Tibial nerve (tissue), 4 donors: ENCODE data around the gene ZNF853. TPM values are rescaled to one million over a fixed set of nuclear protein-coding genes. Genes with fewer than 3 reads are reported as not detected.
A peak's percentile ranks its signal among the peaks of the same experiment; 100 is the strongest.
"Not testable (repeated sequence)": the region's sequence is repeated elsewhere in the genome, so short reads cannot be mapped to it uniquely, and the experiment has no call there.

Source experiments
- DNase-seq, 2 donors: peaks; one replicate each; pipeline ENCODE4 v3.0.0-alpha.2; 2019; ENCODE audit warnings: low spot score in 2 of 2
- H3K27ac ChIP-seq, 4 donors: fragments of 200-600 bp; sonication (generic) in 3 of 4; one replicate each; pipeline ENCODE4 v1.5.1; 2017 to 2019; ENCODE audit warnings: mild to moderate bottlenecking in 1 of 4
- H3K27me3 ChIP-seq, 2 donors: fragments of 200-600 bp; sonication (generic) in 1 of 2; one replicate each; pipeline versions ENCODE4 v1.5.1 to v1.6.0; 2017 to 2019
- H3K36me3 ChIP-seq, 3 donors: fragments of 200-600 bp; sonication (generic); one replicate each; pipeline ENCODE4 v1.5.1; 2018 to 2019
- H3K4me1 ChIP-seq, 4 donors: fragments of 200-600 bp; sonication (generic) in 3 of 4; one replicate each; pipeline ENCODE4 v1.5.1; 2017 to 2019
- H3K4me3 ChIP-seq, 4 donors: fragments of 200-600 bp; sonication (generic) in 3 of 4; one replicate each; pipeline ENCODE4 v1.5.1; 2017 to 2019; ENCODE audit warnings: mild to moderate bottlenecking in 1 of 4, moderate library complexity in 1 of 4
- H3K9me3 ChIP-seq, 4 donors: fragments of 200-600 bp; sonication (generic) in 3 of 4; one replicate each; pipeline ENCODE4 v1.5.1; 2017 to 2019
- CTCF ChIP-seq, 5 experiments: fragments of 200-600 bp in 3 of 5; fragments of 450-650 bp in 2 of 5; sonication (generic) in 3 of 5; IDR thresholded peaks; one replicate each; pipeline ENCODE4 v1.5.1; 2016 to 2019; ENCODE audit warnings: antibody characterized with exemption in 5 of 5, mild to moderate bottlenecking in 3 of 5, moderate library complexity in 2 of 5
- EP300 ChIP-seq, 2 donors: sonication (generic); formaldehyde crosslinking; IDR thresholded peaks; one replicate each; pipeline ENCODE4 v1.6.1; 2017; ENCODE audit warnings: antibody characterized with exemption in 2 of 2, mild to moderate bottlenecking in 1 of 2
- POLR2A ChIP-seq, 2 donors: fragments of 450-650 bp; IDR thresholded peaks; one replicate each; pipeline ENCODE4 v1.6.1; 2017; ENCODE audit warnings: antibody characterized with exemption in 2 of 2, mild to moderate bottlenecking in 2 of 2, moderate library complexity in 2 of 2
- WGBS, 2 donors: methylation state at CpG; one replicate each; pipeline ENCODE4 v1.1.5; 2018; 5-methylcytosine and 5-hydroxymethylcytosine counted together
- total RNA-seq, 4 donors: library from RNA; depleted of rRNA; stranded (reverse); fragments of >200 nt; gene quantifications; one replicate each; pipeline ENCODE4 v1.1.0, GENCODE V29; 2016

The ZNF853 gene
- total RNA-seq, 4 donors from 2014 or later, result 8.2 to 18.2 (median 12.7) TPM

- WGBS, 2 donors, result 75 to 84% methylated on average over 9 of the region's 9 CpGs
- H3K27ac ChIP-seq, result no peak overlapping the region
- H3K27me3 ChIP-seq, result no peaks in the 10 kb centered on the region
- H3K4me3 ChIP-seq, result no peak overlapping the region
- TF ChIP-seq CTCF (IDR thresholded peaks at IDR 0.05), result no peak
- no peak for TF ChIP-seq POLR2A (IDR thresholded peaks at IDR 0.05)
- TF ChIP-seq EP300 (IDR thresholded peaks at IDR 0.05), result no peak
- peaks cover 0 to 13% (median 0%) of the 10 kb centered on the region in 3 donors for H3K36me3 ChIP-seq
- H3K9me3 ChIP-seq, result no peaks in the 10 kb centered on the region
- H3K4me1 ChIP-seq, result peaks cover 0 to 4% (median 0%) of the 10 kb centered on the region in 4 donors
- DNase-seq, result no peak
These were observed 40.0 kb upstream of the ZNF853 start for GRCh38 chr7:6575281-6576023.

- WGBS, 2 donors, result 79 to 80% methylated on average over 12 to 14 of the region's 14 CpGs
- Histone ChIP-seq H3K4me1 (peaks cover 0 to 4% (median 0%) of the 10 kb centered on the region in 4 donors), H3K36me3 (peaks cover 0 to 21% (median 0%) of the 10 kb centered on the region in 3 donors), H3K27me3 (no peaks in the 10 kb centered on the region), H3K9me3 (no peaks in the 10 kb centered on the region), H3K4me3 (peak overlapping the region; percentile 49 to 96 (median 78)), H3K27ac (peak overlapping the region in 1 of 4 donors; percentile 97)
- TF ChIP-seq CTCF (IDR thresholded peaks at IDR 0.05) (no peak), POLR2A (IDR thresholded peaks at IDR 0.05) (no peak), EP300 (IDR thresholded peaks at IDR 0.05) (no peak)
- DNase-seq, result no peak
These were observed 39.2 kb upstream of the ZNF853 start for GRCh38 chr7:6576024-6576866.

- H3K27ac ChIP-seq, result peak overlapping the region; percentile 88 to 97 (median 94)
These were observed 38.5 kb upstream of the ZNF853 start for GRCh38 chr7:6576867-6577368.

GRCh38 chr7:6577369-6578113 is 37.9 kb upstream of the ZNF853 start, which contains the start of gene ZDHHC4:
TSS of gene ZDHHC4 (plus strand) at chr7:6577454. CDS start at chr7:6580562, 3,108 bp downstream.
- WGBS, 2 donors, result 15 to 22% methylated on average over 33 to 48 of the region's 51 CpGs
- peak within 1 kb of the TSS; percentile 88 to 97 (median 94) for H3K27ac ChIP-seq
- no peaks in the 10 kb centered on the region for H3K27me3 ChIP-seq
- H3K4me1 ChIP-seq, result peaks cover 0 to 4% (median 0%) of the 10 kb centered on the region in 4 donors
- H3K36me3 ChIP-seq, result peaks cover 0 to 34% (median 7%) of the 10 kb centered on the region in 3 donors
- peak; percentile 61 to 63 for DNase-seq
- no peaks in the 10 kb centered on the region for H3K9me3 ChIP-seq
- H3K4me3 ChIP-seq, result peak within 1 kb of the TSS; percentile 49 to 96 (median 78)
- TF ChIP-seq CTCF (IDR thresholded peaks at IDR 0.05) (no peak), EP300 (IDR thresholded peaks at IDR 0.05) (peak; percentile 33 to 93), POLR2A (IDR thresholded peaks at IDR 0.05) (peak; percentile 79 to 85)

More at GRCh38 chr7:6576867-6577368, 38.5 kb upstream of the ZNF853 start:
- H3K27me3 ChIP-seq, H3K4me1 ChIP-seq, DNase-seq, H3K9me3 ChIP-seq: not testable (repeated sequence)
- 19 to 24% methylated on average over 14 of the region's 14 CpGs for WGBS, 2 donors
- peak overlapping the region; percentile 49 to 96 (median 78) for H3K4me3 ChIP-seq
- peaks cover 0 to 28% (median 6%) of the 10 kb centered on the region in 3 donors for H3K36me3 ChIP-seq
